M059J (cell line): Measurements from ENCODE around the gene CLRN1. TPM values are rescaled to one million over a fixed set of nuclear protein-coding genes. Genes with fewer than 3 reads are reported as not detected.

Experiments used
- DNase-seq: peaks from one replicate; pipeline ENCODE4 v3.0.0-alpha.2; 2012; ENCODE audit warnings: low read depth
- total RNA-seq: library from RNA; depleted of rRNA; stranded (reverse); fragments of >200 nt; shearing (Covaris generic); gene quantifications from 2 replicates; pipeline ENCODE4 v1.2.3, GENCODE V29; 2014

Gene CLRN1
- total RNA-seq, 1 experiment from 2014 or later = not detected

DNA sequence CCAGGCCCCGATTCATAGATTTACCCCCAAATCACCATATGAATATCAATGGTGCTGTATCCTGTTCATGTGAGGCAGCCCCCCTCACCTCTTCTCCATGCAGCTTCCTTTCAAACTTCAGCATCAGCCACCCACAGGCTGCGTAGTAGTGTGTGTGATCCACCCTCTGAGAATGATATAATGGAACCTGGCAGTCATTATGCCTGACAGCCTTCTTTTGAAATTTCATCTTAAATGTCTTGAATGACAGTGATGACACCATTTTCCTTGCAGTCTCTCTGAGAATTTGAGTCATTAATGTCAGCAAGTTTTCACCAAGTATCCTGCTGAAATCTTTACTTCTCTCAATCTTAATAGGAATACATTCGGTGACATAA lies 3.5 kb upstream of the CLRN1 start:
- no peak for DNase-seq

DNA sequence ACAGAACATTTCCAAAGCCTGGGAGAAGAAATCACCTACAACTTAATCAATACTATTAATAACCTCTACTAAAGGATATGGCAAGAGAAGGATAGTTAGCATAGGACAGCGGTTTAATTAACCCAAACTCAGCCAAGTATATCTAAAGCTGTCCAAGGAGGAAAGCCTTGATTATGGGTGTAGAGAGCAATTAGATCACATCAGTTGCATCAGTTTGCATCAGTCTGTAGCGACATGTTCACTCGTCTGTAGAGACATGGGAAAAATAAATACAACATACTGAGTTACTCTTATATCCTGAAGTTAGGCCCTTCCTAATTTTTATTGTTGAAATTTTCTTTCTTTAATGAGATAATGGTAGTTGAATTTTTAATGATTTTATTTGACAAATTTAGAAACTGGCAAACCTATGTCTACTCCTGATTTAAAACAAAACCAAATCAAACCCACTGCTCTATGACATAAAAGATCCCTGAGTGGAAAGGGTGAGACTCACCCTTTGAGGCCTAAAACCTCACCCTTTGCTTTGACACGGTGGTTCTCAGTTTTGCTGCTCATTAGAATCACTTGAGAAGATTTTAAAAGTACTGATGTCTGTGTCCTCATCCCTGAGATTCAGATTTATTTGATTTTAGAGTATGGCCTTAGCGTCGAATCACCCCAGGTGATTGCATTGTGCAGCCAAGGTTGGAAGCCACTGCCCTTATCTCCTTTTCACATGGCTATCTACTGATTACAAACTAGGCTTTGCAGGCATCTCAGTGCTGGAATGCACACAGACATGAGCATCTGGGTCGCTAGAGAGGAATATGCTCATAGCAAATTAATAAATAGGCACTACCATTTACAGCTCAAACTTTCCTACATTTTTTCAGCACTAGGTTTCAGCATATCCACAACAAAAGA lies 2.8 kb upstream of the CLRN1 start:
- no peak for DNase-seq

DNA sequence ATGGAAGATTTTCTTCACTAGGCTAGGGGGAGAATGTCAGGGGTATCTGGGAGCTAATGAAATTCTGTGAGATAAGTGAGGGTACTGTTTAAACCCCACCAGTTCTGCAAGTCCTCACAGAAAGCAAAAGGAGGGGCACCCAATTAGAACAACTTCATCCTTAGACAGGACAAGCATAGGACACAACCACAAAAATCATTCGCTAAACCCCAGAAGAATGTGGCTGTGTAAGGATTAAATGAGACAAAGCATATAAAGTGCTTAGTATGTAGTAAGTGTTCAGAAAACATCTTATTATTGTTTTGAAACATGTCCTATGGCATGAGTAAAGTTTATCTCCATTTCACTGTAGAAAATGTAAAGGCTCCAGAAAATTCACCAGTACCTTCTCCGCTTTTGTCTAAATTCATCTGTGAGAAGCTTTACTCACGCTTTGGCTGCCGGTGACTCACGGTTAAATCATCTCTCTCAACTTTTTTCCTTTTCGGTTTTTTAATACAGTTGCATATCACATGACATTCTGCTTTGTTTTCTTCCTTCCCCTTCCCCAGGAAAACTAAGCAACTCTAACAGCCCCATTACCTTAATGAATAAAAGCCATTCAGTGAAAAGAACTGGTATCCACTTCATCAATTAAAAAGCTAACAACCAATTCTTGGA lies 1.7 kb downstream of the CLRN1 start:
- DNase-seq = peak; percentile 75

DNA sequence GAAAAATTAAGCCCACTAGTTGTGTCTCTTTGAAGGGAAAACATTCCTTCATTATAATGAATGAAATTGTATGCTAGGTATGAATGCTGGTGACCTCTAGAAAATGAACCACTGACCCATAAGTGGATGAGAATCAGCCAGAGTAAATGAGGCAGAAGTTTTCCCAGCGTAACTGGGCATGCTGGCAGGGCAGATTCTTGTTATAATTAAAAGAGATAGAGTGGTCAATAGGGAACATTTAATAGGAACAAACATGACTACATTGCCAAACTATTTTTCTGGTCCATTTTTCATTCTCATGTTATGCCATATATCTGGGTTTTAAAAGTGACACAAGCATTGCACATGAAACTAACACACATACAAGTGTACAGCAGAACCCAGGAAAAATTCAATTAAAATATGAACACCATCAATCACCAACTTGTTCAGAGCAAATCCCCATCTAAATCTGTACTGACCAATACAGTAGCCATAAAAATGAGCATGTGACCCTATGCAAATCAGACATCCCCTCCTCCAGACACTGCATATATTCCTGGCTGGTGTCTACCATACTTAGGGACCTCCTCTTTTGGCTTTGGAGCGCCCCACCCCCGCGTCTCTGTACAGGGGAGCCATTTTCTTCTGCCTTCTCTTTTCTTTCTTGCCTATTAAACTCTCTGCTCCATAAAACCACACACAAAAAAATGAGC lies 4.0 kb downstream of the CLRN1 start:
- peak; percentile 12 for DNase-seq

DNA sequence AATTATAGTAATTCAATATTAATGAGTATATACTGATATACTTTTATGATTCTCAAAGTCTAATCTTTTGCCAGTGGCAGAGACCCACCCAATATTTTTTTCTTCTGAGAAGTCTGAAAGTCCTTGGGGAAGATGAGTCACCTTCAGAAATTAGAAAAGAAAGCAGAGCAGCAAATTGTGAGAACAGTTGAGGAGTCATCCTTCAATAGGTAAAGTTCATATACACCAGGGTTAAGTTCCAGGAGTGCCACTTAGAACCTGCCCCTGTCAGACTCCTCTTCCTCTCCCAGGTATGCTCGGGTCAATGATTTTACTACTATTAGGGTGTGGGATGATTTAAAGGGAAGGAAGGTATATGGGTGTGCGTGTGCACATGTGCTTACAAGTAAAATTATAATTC lies 7.1 kb downstream of the CLRN1 start:
- DNase-seq = no peak

DNA sequence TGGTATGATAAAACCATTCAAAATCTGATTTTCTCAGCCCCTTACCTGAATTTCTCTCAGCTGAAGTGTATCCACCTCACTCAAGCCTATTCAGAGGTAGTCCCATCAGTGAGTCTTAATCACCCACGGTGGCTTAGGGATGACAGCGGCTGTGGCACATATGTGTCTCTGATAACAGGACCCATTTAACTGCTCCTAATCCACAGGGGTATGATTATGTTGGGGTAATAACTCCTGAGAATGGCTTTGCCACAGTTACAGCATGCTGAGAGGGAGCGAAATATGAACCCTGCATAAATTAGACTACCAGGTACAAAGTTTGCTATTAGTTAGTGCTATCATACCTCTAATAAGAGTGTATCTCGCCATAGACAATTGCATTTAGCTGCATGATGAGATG lies 10.6 kb downstream of the CLRN1 start:
- no peak for DNase-seq

DNA sequence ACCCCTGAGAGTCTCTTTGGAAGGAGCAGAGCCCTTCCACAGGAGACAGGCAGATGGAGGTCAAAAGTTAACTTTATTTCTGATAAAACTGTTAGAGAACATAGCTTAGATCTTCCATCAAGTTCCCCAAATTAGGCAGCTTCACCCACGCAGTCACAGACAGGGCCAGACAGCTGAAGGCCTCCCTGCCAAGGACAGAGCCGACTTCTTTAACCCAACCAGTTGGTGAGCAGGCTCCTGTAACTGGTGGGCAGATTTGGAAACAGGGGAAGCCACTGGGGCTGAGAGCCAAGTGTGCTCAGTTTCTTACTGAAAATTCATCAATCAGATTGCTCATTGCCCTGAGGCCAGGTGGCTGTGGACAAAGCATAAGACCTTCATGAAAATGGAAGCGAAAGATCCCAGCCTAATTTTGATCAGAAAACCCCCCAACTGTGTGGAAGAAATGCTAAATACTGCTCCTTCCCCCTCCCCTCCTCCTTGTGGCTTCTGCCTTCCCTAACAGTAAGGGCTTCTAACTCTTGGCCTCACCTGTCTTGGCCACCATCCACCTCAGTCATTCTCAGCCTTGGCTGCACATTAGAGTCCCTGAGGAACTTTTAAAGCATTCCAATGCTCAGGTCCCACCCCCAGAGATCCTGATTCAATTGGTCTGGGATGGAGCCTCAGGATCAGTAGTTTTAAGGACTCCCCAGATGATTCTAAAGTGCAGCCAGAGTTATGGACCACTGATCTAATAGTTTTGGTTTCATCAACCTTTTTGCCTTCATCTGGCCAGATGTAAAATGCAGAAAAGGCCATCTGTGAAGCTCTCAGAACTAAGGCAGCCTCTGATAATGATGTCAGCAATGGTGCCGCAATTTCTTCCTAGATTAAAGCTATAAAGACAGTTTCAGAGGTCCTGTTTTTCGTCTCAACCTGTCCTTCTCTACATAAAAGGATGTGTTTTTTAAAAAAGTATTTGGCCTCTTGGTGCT lies 11.5 kb downstream of the CLRN1 start:
- no peak for DNase-seq

- no peak for DNase-seq
Measured at GRCh38 chr3:150958683-150959082, 13.8 kb downstream of the CLRN1 start.

DNA sequence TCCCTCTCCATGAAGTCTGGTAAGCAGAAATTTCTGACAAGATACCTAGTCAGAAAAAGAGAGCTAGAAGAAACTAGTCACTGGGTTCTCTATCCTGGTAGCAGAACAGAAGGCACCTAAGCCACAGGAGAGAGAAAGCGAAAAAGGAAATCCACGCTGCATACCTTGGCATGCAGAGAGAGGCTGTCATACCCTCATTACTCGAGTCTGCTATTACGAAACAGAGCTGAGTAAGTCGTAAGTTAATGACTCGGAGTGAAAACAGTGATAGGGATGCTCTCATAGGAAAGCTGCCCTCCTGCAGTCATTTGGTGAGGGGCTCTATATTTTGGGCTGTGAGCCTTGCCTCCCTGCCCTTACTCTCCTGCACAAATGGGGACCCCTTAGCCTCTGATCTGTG lies 16.2 kb downstream of the CLRN1 start:
- peak; percentile 51 for DNase-seq

- no peak for DNase-seq
Measured at GRCh38 chr3:150951923-150952322, 20.6 kb downstream of the CLRN1 start.

GRCh38 chr3:150945226-150946032 lies 27.1 kb downstream of the CLRN1 start:
- peak; percentile 73 for DNase-seq

GRCh38 chr3:150942221-150942620 lies 30.3 kb downstream of the CLRN1 start:
- no peak for DNase-seq

DNA sequence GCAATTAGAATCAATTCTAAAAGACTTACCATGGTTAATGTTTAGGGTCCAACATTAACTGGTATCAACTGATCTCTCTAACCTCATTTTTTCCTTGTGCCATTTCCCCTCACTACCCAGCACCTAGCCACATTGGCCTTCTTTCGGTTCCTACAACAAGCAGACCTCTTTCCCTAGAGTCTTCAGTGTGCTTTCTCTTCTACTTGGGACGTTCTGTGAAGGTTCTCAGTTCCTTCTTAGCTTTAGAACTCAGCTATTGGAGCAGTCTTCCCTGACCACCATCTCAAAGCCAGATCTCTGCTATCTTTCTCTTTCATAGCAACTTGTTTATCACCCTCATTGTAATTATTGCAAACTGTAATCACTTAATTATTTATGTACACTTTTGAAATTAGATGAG lies 35.8 kb downstream of the CLRN1 start:
- DNase-seq = no peak

- no peak for DNase-seq
Measured at GRCh38 chr3:150933473-150933995, 39.0 kb downstream of the CLRN1 start.

- DNase-seq = no peak
Measured at GRCh38 chr3:150931745-150932144, 40.8 kb downstream of the CLRN1 start.

GRCh38 chr3:150930839-150931238 lies 41.7 kb downstream of the CLRN1 start:
- DNase-seq = no peak

- no peak for DNase-seq
Measured at GRCh38 chr3:150928234-150928633, 44.3 kb downstream of the CLRN1 start.

DNA sequence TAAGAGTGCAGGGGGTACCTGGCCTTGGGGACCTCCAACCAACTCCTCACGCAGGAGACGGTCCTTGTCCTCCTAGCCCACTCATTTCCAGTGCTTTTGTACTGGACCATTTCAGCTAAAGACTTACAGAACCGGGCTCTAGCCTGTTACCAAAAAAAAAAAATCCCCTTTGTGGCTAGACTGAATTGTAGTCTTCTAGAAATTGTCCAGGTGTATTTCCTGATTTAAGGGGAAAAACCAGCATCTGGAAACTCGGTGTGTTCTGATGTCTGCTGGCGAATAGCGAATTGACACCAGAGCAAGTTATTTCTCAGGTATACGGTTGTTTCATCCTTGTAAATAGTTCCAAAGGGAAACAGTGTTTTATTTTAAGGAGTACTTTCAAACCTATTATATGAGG lies 46.2 kb downstream of the CLRN1 start:
- DNase-seq = no peak

DNA sequence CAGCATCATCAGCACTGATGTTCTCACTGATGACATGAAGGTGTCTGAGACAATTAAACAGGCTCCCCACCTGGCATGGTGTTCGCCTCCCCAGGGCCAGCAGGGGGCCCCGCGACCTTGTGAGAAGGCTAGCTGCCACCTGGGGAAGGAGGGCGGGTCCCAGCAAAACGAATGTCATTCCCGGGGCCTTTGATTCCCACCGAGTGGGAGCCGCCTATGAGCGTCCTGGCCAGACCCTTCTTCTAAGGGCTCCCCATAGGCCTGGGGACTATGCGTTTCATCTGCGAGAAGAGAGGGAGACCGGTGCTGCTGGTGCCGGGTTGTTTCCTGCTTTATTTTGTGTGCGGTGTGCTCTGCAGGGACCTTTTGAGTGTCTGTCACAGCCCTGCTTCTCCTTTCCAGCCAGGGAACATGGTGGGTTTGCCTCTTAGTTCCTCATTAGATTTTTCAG lies 46.8 kb downstream of the CLRN1 start:
- peak; percentile 49 for DNase-seq

- peak; percentile 38 for DNase-seq
Measured at GRCh38 chr3:150922611-150923010, 49.9 kb downstream of the CLRN1 start.
